SH-SY5Y (cell line): ENCODE data around the gene ELMO1.

Experiments
- GATA2 ChIP-seq: IDR thresholded peaks from 2 replicates; pipeline ENCODE4 v1.6.1; 2011; ENCODE audit warnings: mild to moderate bottlenecking, low read depth, low read length
- GATA3 ChIP-seq: IDR thresholded peaks from 2 replicates; pipeline ENCODE4 v1.6.1; 2011; ENCODE audit warnings: low read depth, mild to moderate bottlenecking, low read length, moderate library complexity

ELMO1 gene

GRCh38 chr7:37481722-37482288 lies 33.1 kb upstream of the ELMO1 start:
- TF ChIP-seq GATA2 (peak; percentile 55), GATA3 (no peak)

GRCh38 chr7:37481154-37481553 lies 32.5 kb upstream of the ELMO1 start:
- no peak for TF ChIP-seq GATA2
- no peak for TF ChIP-seq GATA3

GRCh38 chr7:37480041-37481031 lies 31.7 kb upstream of the ELMO1 start:
- TF ChIP-seq GATA3 (no peak), GATA2 (no peak)

GRCh38 chr7:37476881-37477450 lies 28.3 kb upstream of the ELMO1 start:
- TF ChIP-seq GATA3 (no peak), GATA2 (no peak)

- TF ChIP-seq GATA2 (no peak), GATA3 (no peak)
These were observed 27.8 kb upstream of the ELMO1 start for GRCh38 chr7:37476428-37476827.

DNA sequence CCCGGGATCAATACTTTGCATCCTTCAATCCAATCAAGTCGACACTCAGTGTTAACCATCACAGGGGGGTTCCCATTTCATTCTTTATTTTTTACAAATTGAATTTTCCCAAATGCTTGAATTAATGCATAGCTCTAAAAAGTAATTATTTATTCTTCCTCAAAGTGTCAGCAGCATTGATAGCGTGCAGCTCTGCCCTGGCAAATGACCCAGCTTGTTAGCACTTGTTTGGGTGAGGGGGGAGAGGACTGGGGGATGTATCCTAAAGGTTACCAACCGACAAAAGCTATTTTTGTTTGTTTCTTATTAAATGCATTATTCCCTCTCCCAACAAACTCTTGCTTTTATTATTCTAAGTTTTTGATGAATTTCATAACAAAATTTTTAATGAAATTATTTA lies 27.0 kb upstream of the ELMO1 start:
- no peak for TF ChIP-seq GATA2
- no peak for TF ChIP-seq GATA3

GRCh38 chr7:37471619-37472018 lies 23.0 kb upstream of the ELMO1 start:
- TF ChIP-seq GATA3, result no peak
- TF ChIP-seq GATA2, result no peak

- TF ChIP-seq GATA2, result no peak
- TF ChIP-seq GATA3, result no peak
These were observed 18.3 kb upstream of the ELMO1 start for GRCh38 chr7:37467002-37467401.

DNA sequence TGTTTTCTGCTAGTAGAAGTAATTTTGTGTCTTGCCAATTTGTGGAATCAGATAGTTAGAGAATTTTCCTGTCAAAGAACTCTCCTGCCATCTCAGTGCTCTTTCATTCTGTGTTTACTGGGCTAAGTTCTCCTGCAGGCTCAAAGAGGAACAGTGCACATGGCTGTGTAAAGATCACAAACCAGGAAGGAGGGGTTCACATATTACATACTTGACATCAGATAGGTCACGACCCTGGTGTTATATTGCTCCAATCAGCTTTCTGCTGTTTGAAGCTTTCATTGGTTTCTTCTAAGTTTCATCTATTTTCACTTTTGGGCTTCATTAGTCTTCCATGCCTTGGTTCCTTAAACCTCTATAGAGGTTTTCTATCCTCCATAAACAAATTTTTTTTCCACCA lies 13.5 kb upstream of the ELMO1 start:
- no peak for TF ChIP-seq GATA2
- no peak for TF ChIP-seq GATA3

DNA sequence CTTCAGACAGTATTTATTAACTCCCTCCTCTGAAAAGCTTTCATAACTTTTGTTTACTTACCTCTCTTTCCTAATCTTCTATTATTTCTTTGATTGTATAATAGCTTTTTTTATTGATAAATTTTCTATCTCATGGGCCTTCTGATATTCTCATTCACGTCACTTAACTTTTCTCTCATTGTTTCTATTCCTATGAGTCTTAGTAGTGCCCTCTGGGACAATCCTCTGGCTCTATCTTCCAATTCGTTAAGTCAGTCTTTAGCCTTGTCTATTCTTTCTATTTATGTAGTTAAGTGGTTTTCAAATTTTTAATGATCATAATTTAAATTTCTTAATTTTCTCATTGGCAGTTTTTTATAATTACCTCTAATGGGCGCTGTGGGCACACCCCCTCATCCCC lies 6.4 kb upstream of the ELMO1 start:
- no peak for TF ChIP-seq GATA2
- no peak for TF ChIP-seq GATA3

- TF ChIP-seq GATA2, result no peak
- TF ChIP-seq GATA3, result no peak
These were observed 3.7 kb upstream of the ELMO1 start for GRCh38 chr7:37452346-37452745.

- TF ChIP-seq GATA2 (no peak), GATA3 (no peak)
These were observed 1.4 kb upstream of the ELMO1 start for GRCh38 chr7:37450035-37450434.

GRCh38 chr7:37449621-37450020 lies 957 bp upstream of the ELMO1 start:
- no peak for TF ChIP-seq GATA3

- TF ChIP-seq GATA3, result no peak
- no peak for TF ChIP-seq GATA2
These were observed 541 bp downstream of the ELMO1 start for GRCh38 chr7:37448011-37448635.
